HL-60 (cell line): ENCODE results near the gene CEP112.

Source experiments
- CTCF ChIP-seq: IDR thresholded peaks from one replicate; pipeline ENCODE4 v1.5.1; 2011; ENCODE audit warnings: low read length, control low read depth, inconsistent platforms; ENCODE audit not compliant: insufficient read depth
- POLR2AphosphoS5 ChIP-seq: IDR thresholded peaks from 2 replicates; pipeline ENCODE4 v1.6.1; 2012; ENCODE audit warnings: low read depth
- REST ChIP-seq: IDR thresholded peaks from 2 replicates; pipeline ENCODE4 v1.6.1; 2012; ENCODE audit warnings: low read depth; ENCODE audit not compliant: insufficient replicate concordance
- SPI1 ChIP-seq: IDR thresholded peaks from 2 replicates; pipeline ENCODE4 v1.6.1; 2012; ENCODE audit warnings: low read depth, mild to moderate bottlenecking, borderline replicate concordance

- no peak for TF ChIP-seq REST
- no peak for TF ChIP-seq SPI1
- TF ChIP-seq CTCF, result no peak
- no peak for TF ChIP-seq POLR2AphosphoS5
Measured at GRCh38 chr17:66167189-66167815, 24.6 kb downstream of the CEP112 start.
